SK-N-SH treated with all-trans-retinoic acid at 6 μM for 48 hours (cell line): Measurements from ENCODE around the gene LRRC42.

ENCODE experiments used
- ATAC-seq: fragments of 200-7000 bp; cut with Tn5 transposase; 3 replicates; pipeline ENCODE4 v1.9.1; 2020; ENCODE audit warnings: mild to moderate bottlenecking, moderate library complexity
- BACH2 ChIP-seq: fragments of 250-450 bp; sonication (Bioruptor Pico); IDR thresholded peaks from 2 replicates; pipeline ENCODE4 v1.9.0; 2021; ENCODE audit warnings: mild to moderate bottlenecking, borderline replicate concordance
- CSDC2 ChIP-seq: fragments of 250-450 bp; sonication (Bioruptor Pico); IDR thresholded peaks from 2 replicates; pipeline ENCODE4 v1.5.0; 2020; ENCODE audit warnings: mild to moderate bottlenecking, moderate library complexity
- ESRRG ChIP-seq: fragments of 250-450 bp; sonication (Bioruptor Pico); IDR thresholded peaks from 2 replicates; pipeline ENCODE4 v1.6.1; 2021; ENCODE audit warnings: mild to moderate bottlenecking
- GLIS3 ChIP-seq: fragments of 250-450 bp; sonication (Bioruptor Pico); IDR thresholded peaks from 2 replicates; pipeline ENCODE4 v1.5.0; 2020; ENCODE audit warnings: mild to moderate bottlenecking, moderate library complexity
- ISL1 ChIP-seq: fragments of 250-450 bp; sonication (Bioruptor Pico); IDR thresholded peaks from 2 replicates; pipeline ENCODE4 v2.1.2; 2022; ENCODE audit warnings: mild to moderate bottlenecking, moderate library complexity
- OSR1 ChIP-seq: fragments of 250-450 bp; sonication (Bioruptor Pico); IDR thresholded peaks from 2 replicates; pipeline ENCODE4 v1.8.0; 2022; ENCODE audit warnings: moderate library complexity, mild to moderate bottlenecking, inconsistent platforms
- PPARA ChIP-seq: fragments of 250-450 bp; sonication (Bioruptor Pico); IDR thresholded peaks from 2 replicates; pipeline ENCODE4 v1.5.0; 2020; ENCODE audit warnings: mild to moderate bottlenecking, borderline replicate concordance
- RARB ChIP-seq: fragments of 250-450 bp; sonication (Bioruptor Pico); IDR thresholded peaks from 2 replicates; pipeline ENCODE4 v1.8.0; 2021; ENCODE audit warnings: mild to moderate bottlenecking, moderate library complexity
- SNAI2 ChIP-seq: fragments of 250-450 bp; sonication (Bioruptor Pico); IDR thresholded peaks from 2 replicates; pipeline ENCODE4 v1.5.0; 2020; ENCODE audit warnings: mild to moderate bottlenecking, moderate library complexity
- TCF4 ChIP-seq: fragments of 250-450 bp; sonication (Bioruptor Pico); IDR thresholded peaks from 2 replicates; pipeline ENCODE4 v1.8.0; 2021; ENCODE audit warnings: mild to moderate bottlenecking, moderate library complexity, borderline replicate concordance
- TOX ChIP-seq: fragments of 250-450 bp; sonication (Bioruptor Pico); IDR thresholded peaks from 2 replicates; pipeline ENCODE4 v1.8.0; 2021; ENCODE audit warnings: mild to moderate bottlenecking, moderate library complexity, borderline replicate concordance
- TSHZ2 ChIP-seq: fragments of 250-450 bp; sonication (Bioruptor Pico); IDR thresholded peaks from 2 replicates; pipeline ENCODE4 v1.5.0; 2020; ENCODE audit warnings: mild to moderate bottlenecking, moderate library complexity
- ZC3H10 ChIP-seq: fragments of 250-450 bp; sonication (Bioruptor Pico); IDR thresholded peaks from 2 replicates; pipeline ENCODE4 v1.5.1; 2021; ENCODE audit warnings: mild to moderate bottlenecking, moderate library complexity
- ZFP3 ChIP-seq: fragments of 250-450 bp; sonication (Bioruptor Pico); IDR thresholded peaks from 2 replicates; pipeline ENCODE4 v1.5.0; 2020; ENCODE audit warnings: mild to moderate bottlenecking, moderate library complexity
- ZFP30 ChIP-seq: fragments of 450-650 bp; formaldehyde crosslinking; IDR thresholded peaks from 2 replicates; pipeline ENCODE4 v1.5.0; 2022; ENCODE audit warnings: mild to moderate bottlenecking, moderate library complexity
- ZNF565 ChIP-seq: fragments of 450-650 bp; formaldehyde crosslinking; conservative IDR thresholded peaks from 2 replicates; pipeline ENCODE4 v1.5.0; 2020; ENCODE audit warnings: low read depth, mild to moderate bottlenecking, moderate library complexity
- ZNF70 ChIP-seq: fragments of 450-650 bp; formaldehyde crosslinking; IDR thresholded peaks from 2 replicates; pipeline ENCODE4 v1.5.0; 2020; ENCODE audit warnings: mild to moderate bottlenecking, moderate library complexity
- TF ChIP-seq, protein P1 (sequence below): fragments of 250-450 bp; sonication (Bioruptor Pico); IDR thresholded peaks from 2 replicates; pipeline ENCODE4 v1.5.1; 2021; ENCODE audit warnings: mild to moderate bottlenecking, moderate library complexity
- TF ChIP-seq, protein P2 (sequence below): fragments of 250-450 bp; sonication (Bioruptor Pico); IDR thresholded peaks from 2 replicates; pipeline ENCODE4 v1.8.0; 2021; ENCODE audit warnings: low read depth, mild to moderate bottlenecking, moderate library complexity, borderline replicate concordance

LRRC42 gene

DNA sequence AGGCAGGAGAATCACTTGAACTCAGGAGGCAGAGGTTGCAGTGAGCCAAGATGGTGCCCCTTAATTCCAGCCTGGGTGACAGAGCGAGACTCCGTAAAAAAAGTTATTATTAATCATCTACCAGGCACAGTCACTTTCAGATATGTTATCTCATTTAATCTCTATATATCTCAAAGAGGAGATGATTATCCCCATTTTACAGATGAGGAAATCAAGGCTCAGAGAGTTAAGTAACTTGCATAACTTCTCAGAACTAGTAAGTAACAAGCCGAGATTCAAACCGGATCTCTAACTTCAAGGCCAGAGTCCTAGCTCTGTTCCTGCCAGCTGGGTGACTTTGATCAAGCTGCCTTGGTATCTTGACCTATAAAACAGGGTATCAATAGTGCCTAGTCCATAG, 34.7 kb upstream of the LRRC42 start:
- TF ChIP-seq PPARA (CRISPR knock-in tag) (no peak), TSHZ2 (CRISPR knock-in tag) (no peak), ESRRG (CRISPR knock-in tag) (no peak), ZC3H10 (CRISPR knock-in tag) (no peak), OSR1 (CRISPR knock-in tag) (no peak), ZFP3 (CRISPR knock-in tag) (no peak), ZNF70 (CRISPR knock-in tag) (no peak), BACH2 (CRISPR knock-in tag) (no peak), SNAI2 (CRISPR knock-in tag) (no peak), ZFP30 (CRISPR knock-in tag) (no peak)
- TF ChIP-seq, protein P1, sequence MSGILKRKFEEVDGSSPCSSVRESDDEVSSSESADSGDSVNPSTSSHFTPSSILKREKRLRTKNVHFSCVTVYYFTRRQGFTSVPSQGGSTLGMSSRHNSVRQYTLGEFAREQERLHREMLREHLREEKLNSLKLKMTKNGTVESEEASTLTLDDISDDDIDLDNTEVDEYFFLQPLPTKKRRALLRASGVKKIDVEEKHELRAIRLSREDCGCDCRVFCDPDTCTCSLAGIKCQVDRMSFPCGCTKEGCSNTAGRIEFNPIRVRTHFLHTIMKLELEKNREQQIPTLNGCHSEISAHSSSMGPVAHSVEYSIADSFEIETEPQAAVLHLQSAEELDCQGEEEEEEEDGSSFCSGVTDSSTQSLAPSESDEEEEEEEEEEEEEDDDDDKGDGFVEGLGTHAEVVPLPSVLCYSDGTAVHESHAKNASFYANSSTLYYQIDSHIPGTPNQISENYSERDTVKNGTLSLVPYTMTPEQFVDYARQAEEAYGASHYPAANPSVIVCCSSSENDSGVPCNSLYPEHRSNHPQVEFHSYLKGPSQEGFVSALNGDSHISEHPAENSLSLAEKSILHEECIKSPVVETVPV (CRISPR knock-in tag), result no peak
- TF ChIP-seq, protein P2, sequence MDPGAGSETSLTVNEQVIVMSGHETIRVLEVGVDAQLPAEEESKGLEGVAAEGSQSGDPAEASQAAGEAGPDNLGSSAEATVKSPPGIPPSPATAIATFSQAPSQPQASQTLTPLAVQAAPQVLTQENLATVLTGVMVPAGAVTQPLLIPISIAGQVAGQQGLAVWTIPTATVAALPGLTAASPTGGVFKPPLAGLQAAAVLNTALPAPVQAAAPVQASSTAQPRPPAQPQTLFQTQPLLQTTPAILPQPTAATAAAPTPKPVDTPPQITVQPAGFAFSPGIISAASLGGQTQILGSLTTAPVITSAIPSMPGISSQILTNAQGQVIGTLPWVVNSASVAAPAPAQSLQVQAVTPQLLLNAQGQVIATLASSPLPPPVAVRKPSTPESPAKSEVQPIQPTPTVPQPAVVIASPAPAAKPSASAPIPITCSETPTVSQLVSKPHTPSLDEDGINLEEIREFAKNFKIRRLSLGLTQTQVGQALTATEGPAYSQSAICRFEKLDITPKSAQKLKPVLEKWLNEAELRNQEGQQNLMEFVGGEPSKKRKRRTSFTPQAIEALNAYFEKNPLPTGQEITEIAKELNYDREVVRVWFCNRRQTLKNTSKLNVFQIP, result no peak
- TF ChIP-seq, all 23 proteins: peak for 0
- ATAC-seq, result no peak

GRCh38 chr1:53913352-53914033, 32.7 kb upstream of the LRRC42 start:
- ATAC-seq, result no peak
- TF ChIP-seq ISL1 (CRISPR knock-in tag) (no peak), ESRRG (CRISPR knock-in tag) (no peak), TSHZ2 (CRISPR knock-in tag) (no peak), ZNF565 (CRISPR knock-in tag) (no peak), GLIS3 (CRISPR knock-in tag) (no peak), ZC3H10 (CRISPR knock-in tag) (no peak), TCF4 (no peak), TOX (CRISPR knock-in tag) (no peak), RARB (CRISPR knock-in tag) (no peak), BACH2 (CRISPR knock-in tag) (no peak), ZFP3 (CRISPR knock-in tag) (no peak), SNAI2 (CRISPR knock-in tag) (no peak), ZNF70 (CRISPR knock-in tag) (no peak), OSR1 (CRISPR knock-in tag) (no peak), CSDC2 (CRISPR knock-in tag) (no peak), PPARA (CRISPR knock-in tag) (no peak)
- TF ChIP-seq, protein P1 (CRISPR knock-in tag), result no peak
